ENCODE results near the gene NEDD9.

DNA sequence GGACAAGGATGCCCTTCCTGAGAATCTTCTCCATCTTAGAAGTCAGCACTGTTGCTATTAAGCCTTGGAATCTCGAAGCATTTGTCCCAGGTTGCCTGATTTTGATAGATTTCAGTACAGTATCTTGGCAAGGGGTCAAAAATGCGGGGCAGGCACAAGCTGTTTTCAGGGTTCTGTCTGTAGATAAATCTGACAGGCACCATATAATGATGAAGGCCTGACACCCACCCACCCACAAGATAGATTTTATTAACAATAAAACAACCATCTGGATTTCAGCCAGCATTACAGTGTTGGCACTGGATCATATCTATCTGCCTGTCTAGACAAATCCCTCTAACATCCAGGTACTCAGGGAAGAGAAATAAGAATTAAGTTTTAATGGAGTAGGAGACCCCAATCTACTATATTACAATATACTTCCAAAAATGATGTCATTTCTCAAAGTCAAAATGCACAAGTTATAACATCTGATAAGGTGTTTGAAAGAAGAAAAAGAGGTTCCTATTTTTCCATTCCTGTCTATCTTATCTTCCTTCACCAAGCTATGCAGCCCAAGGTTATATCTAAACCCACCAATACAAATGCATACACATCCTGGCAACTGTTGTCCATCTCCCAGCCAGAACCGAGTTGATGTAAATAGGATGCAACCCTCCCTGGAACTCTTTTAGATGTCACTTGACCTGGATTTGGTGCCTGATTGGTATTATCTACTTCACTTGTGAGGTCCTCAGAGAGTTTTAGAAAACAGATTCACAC is 10.7 kb downstream of the NEDD9 start:
- TF ChIP-seq CTCF (IDR thresholded peaks at IDR 0.05; ENCODE audit: insufficient read depth, low read length): no peak
- no peak for TF ChIP-seq POLR2AphosphoS5 (IDR thresholded peaks at IDR 0.05; ENCODE audit: low read depth)
- TF ChIP-seq, protein P1, sequence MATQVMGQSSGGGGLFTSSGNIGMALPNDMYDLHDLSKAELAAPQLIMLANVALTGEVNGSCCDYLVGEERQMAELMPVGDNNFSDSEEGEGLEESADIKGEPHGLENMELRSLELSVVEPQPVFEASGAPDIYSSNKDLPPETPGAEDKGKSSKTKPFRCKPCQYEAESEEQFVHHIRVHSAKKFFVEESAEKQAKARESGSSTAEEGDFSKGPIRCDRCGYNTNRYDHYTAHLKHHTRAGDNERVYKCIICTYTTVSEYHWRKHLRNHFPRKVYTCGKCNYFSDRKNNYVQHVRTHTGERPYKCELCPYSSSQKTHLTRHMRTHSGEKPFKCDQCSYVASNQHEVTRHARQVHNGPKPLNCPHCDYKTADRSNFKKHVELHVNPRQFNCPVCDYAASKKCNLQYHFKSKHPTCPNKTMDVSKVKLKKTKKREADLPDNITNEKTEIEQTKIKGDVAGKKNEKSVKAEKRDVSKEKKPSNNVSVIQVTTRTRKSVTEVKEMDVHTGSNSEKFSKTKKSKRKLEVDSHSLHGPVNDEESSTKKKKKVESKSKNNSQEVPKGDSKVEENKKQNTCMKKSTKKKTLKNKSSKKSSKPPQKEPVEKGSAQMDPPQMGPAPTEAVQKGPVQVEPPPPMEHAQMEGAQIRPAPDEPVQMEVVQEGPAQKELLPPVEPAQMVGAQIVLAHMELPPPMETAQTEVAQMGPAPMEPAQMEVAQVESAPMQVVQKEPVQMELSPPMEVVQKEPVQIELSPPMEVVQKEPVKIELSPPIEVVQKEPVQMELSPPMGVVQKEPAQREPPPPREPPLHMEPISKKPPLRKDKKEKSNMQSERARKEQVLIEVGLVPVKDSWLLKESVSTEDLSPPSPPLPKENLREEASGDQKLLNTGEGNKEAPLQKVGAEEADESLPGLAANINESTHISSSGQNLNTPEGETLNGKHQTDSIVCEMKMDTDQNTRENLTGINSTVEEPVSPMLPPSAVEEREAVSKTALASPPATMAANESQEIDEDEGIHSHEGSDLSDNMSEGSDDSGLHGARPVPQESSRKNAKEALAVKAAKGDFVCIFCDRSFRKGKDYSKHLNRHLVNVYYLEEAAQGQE (IDR thresholded peaks at IDR 0.05; ENCODE audit: insufficient replicate concordance, low read depth): no peak
- no peak for TF ChIP-seq GABPA (IDR thresholded peaks at IDR 0.05; ENCODE audit: low read depth)
- no peak for TF ChIP-seq SPI1 (IDR thresholded peaks at IDR 0.05; ENCODE audit: borderline replicate concordance, low read depth)

Data from HL-60 (cell line).